ENCODE data around the gene CCNF.

GRCh38 chr16:2398520-2398919 lies 30.7 kb upstream of the CCNF start:
- TF ChIP-seq CTCF (IDR thresholded peaks at IDR 0.05; ENCODE audit: control extremely low read depth in 1 of 3, insufficient read depth in 1 of 3, low read depth in 1 of 3, low read length in 3 of 3) = no peak
- TF ChIP-seq SP1 (IDR thresholded peaks at IDR 0.05; ENCODE audit: low read depth, low read length) = no peak
- TF ChIP-seq CHD1 (IDR thresholded peaks at IDR 0.05; ENCODE audit: low read depth, low read length) = no peak
- TF ChIP-seq SIN3A (conservative IDR thresholded peaks at IDR 0.05 in 1 of 2, IDR thresholded peaks at IDR 0.05 in 1 of 2; ENCODE audit: low read depth in 1 of 2, low read length in 2 of 2) = no peak
- no peak for TF ChIP-seq YY1 (IDR thresholded peaks at IDR 0.05; ENCODE audit: low read depth, low read length)
- TF ChIP-seq EZH2 (IDR thresholded peaks at IDR 0.05; ENCODE audit: low read depth, low read length, severe bottlenecking) = no peak
- no peak for TF ChIP-seq ATF2 (IDR thresholded peaks at IDR 0.05; ENCODE audit: low read length)
- TF ChIP-seq SP2 (IDR thresholded peaks at IDR 0.05; ENCODE audit: low read length) = no peak
- no peak for TF ChIP-seq RFX5 (IDR thresholded peaks at IDR 0.05; ENCODE audit: borderline replicate concordance, low read depth, low read length)
